Measurements from ENCODE around the gene SGK1.
"Not testable (repeated sequence)": the region's sequence is repeated elsewhere in the genome, so short reads cannot be mapped to it uniquely, and the experiment has no call there.

Gene SGK1

DNA sequence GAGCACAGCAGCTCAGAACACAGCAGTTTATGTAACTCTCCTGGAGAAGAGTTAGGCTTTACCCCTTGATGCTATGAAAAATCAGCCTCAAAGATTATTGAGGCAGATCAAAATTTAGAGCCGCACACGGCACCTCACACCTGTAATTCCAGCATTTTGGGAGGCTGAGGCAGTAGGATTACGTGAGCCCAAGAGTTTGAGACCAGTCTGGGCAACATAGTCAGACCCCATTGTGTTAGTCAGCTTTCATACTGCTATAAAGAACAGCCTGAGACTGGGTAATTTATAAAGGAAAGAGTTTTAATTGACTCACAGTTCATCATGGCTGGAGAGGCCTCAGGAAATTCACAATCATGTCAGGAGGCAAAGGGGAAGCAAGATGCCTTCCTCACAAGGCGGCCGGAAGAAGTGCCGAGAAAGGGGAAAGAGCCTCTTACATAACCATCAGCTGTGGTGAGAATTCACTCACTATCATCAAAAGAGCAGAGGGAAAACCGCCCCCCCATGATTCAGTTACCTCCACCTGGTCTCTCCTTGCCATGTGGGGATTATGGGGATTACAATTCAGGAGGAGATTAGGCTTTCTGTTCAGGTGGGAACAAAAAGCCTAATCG is 87.7 kb downstream of the SGK1 start:
- peak in 8 of 56 donors; percentile 10 to 32 (median 14) for DNase-seq

- no peak for DNase-seq
Measured at GRCh38 chr6:134229520-134229919, 88.4 kb downstream of the SGK1 start.

- no peak for DNase-seq
Measured at GRCh38 chr6:134223796-134224420, 94.0 kb downstream of the SGK1 start.

DNA sequence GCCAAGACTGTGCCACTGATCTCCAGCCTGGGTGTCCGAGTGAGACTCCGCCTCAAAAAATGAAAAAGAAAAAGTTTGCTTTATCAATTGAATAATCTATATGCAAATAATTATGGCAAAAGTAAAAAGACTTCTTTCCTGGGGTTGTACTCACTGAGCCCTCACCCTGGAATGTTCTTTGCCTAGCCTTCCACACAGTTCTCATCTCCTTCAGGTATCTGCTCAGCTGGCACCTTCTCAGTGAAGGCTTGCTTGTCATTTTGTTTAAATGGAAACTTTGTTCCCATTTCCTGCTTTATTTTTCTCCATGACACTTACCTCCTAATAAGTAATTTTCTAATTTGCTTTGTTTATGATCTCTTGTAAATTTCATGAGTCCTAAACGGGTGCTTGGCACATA is 96.7 kb downstream of the SGK1 start:
- no peak for DNase-seq

DNA sequence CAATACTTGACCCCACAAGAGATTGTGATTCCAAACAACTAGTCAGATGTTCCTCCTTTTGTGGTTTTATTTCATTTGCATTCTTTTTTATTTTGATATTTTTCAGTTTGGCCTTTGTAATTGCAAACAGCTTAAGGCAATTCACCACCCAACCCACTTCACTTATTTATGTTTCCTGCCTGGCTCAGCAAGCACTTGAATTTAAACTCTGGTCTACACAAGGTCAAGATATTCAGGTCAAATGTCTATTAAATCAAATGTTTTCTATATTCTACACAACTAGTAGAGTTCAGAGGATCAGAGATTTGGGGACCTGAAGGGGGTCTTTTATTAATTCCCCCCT is 100.1 kb downstream of the SGK1 start:
- DNase-seq, result no peak

DNA sequence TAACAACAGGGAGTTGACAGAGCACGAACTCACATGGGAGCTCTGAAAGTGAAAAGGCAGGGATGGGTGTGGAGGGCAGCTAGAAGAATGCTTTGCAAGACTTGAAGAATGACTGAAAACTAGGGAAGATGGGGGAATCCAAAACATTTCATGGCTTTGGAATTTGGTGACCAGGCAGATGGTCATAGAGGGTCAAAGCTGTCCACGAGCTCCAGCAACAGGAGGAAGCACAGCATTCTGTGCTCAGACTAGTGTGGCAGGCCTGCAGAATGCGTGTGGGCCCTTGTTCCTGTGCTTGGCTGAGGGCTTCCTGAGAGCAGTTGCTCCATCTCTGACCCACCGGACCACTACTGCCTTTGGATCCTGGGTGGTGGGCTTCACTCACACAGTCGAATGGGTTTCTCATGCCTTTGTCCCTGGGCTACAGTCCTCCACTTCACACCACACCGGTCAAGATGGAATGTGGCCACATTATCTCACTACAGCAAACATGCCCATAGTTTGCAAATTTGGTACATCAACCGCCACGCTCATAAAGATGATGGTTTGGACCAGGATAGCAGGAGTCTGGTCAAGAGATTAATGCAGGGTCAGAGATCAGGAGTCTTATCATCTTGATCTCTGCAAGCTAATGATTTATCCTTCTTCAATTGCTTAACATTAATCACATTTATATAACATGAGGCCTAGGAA is 100.7 kb downstream of the SGK1 start:
- DNase-seq, result no peak

GRCh38 chr6:134216301-134217010 is 101.5 kb downstream of the SGK1 start:
- no peak for DNase-seq

- not testable (repeated sequence) for DNase-seq
Measured at GRCh38 chr6:134213410-134213809, 104.5 kb downstream of the SGK1 start.

DNA sequence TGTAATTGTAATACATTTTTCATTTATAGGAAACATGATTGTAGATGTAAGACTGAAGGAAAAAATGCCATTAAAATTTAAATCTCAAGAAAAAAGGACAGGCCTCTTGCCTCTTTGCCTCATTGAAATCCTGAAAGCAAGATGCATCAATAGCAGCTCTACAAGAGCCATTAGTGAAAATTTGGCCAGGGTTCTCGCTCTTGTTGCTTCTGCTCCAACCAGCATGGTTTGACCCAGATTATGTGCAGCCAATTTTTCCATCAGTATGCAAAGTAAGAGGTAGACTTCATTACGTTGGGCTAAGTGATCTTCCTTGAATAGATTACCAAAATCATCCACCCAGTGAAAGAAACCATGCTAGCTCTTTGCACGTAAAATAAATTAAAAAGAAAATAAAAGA is 106.6 kb downstream of the SGK1 start:
- DNase-seq, result peak in 10 of 56 donors; percentile 3 to 40 (median 19)

GRCh38 chr6:134207421-134207820 is 110.5 kb downstream of the SGK1 start:
- no peak for DNase-seq

- DNase-seq, result no peak
Measured at GRCh38 chr6:134205366-134205765, 112.5 kb downstream of the SGK1 start.

DNA sequence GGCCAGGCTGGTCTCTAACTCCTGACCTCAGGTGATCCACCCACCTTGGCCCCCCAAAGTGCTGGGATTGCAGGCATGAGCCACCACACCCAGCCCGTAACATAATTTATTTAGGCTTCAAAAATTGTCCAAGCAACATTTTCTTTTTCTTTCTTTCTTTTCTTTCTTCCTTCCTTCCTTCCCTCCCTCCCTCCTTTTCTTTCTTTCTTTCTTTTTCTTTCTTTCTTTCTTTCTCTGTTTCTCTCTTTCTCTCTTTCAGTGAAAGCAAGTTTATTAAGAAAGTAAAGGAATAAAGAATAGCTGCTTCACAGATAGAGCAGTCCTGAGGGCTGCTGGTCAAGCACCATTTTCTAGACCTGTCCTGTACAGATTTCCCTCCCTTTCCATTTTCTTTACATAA is 113.2 kb downstream of the SGK1 start:
- DNase-seq, result not testable (repeated sequence)

DNA sequence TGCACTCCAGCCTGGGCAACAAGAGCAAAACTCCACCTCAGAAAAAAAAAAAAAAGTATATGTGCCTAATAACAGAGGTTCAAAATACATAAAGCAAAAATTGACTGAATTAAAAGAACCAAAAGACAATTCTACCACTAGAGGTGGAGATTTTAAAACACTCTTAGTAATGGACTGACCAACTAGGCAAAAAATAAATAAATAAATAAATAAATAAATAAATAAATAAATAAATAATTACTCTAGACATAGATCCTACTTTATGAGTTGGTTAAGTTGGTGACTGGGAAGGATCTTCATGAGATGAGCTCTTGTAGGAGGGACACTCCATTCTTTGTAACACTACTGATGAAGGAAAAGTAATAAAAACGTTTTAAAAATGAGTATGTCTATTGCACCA is 113.9 kb downstream of the SGK1 start:
- no peak for DNase-seq

DNA sequence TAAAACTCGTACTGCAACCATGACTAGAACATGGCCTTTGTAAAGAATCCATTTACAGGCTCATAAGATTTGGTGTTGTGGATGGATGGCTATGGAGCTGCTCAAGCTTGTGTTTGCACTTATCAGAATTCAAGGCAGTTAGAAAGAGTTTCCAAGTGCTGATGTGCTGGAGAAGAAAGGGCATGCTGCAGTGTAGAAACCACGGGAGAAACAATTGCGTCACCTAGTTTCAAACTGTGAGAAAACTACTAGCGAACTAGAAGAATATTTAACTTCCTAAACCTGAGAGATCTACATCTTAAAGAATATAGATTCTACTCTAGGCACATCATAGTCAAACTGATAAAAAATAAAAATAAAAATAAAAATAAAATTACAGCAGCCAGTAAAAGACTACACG is 116.2 kb downstream of the SGK1 start:
- DNase-seq, result no peak

DNA sequence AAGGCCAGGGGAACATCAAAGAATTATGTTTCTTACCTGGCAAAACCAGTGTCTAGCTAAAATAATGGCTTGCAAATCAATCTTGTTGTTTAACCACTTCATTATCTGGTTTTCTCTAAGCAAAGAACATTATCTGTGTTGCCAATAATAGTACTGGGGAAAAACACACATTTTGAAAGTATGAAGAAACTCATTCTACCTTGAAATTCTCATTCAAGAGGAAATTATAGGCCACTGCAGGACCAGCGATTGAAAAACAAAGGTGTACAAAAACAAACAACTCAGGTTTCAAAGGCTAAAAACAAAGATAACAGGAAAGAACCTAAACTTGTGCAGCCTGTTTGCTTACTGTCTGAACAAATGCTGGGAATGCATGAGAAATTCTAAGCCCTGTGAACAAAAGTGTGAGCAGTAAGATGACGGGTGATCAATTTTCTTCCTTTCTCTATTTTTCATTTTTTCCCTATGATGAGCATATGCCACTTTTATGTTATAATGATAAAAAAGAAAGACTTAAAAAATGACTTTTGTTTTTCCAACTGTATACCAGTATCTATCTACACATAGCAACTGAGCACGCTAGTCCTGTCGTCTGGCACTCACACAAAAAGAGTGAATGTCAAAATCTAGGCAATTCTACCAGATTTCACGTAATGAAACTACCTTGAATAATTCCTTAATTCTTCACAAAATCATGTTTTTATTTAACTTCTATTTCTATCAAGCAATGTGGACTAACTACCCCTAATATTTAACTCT is 117.9 kb downstream of the SGK1 start:
- no peak for DNase-seq

GRCh38 chr6:134198093-134198492 is 119.8 kb downstream of the SGK1 start:
- DNase-seq, result no peak

DNA sequence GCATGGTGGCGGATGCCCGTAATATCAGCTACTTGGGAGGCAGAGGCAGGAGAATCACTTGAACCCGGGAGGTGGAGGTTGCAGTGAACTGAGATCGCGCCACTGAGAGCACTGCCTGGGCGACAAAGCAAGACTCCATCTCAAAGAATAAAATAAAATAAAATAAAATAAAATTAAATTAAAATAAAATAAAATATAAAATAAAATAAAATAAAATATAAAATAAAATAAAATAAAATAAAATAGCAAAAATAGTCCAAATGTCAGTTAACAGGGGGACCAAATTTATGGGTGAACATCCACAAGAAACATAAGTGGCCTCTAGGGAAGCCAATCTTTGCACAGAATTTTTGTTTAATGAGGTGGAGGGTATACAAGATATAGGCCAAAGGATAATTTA is 120.2 kb downstream of the SGK1 start:
- not testable (repeated sequence) for DNase-seq

- no peak for DNase-seq
Measured at GRCh38 chr6:134196568-134197193, 121.2 kb downstream of the SGK1 start.

- DNase-seq, result no peak
Measured at GRCh38 chr6:134195985-134196384, 121.9 kb downstream of the SGK1 start.

DNA sequence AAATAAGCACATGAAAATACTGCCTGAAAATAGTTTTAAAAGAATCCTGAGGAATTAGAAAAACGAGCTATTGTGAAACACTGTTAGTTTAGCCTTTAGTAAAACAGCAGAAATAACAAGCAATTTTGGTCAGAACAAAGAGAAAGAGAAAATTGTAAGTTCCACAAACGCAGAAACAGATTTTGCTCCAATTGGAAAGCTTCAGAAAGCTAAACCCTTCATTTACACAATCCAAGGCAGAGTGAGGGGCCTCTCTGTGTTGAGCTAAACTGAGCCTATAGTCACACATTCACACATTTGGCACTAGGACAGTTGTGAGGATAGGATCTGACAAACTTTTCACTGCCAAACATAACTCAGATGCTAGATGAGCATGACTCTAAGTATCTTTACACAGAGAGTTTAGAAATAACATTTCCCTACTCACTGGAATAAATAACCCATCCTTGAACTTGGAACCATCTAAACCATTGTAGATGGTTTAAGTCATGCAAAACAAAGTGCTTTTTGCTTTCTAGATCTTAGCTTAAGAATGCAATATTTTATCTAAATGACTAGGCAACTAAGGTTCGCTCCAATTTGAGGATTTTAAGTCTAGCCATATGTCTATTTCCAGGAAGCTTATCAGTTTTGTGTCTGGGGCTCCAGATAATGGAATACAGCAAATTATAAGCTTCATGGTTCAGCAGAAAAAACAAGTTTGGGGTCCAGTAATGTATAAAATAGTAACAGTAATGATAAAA is 122.6 kb downstream of the SGK1 start:
- no peak for DNase-seq

Data from nucleus accumbens (tissue), 56 donors.